ENCODE measurements around the gene IGSF23. TPM values are rescaled to one million over a fixed set of nuclear protein-coding genes. Genes with fewer than 3 reads are reported as not detected.

Gene IGSF23
- total RNA-seq, 1 donor from 2014 or later: not detected

GRCh38 chr19:44617110-44617880 is 3.9 kb downstream of the IGSF23 start:
- intact Hi-C loops (cut with DNase I): no loop called here
- no peak for DNase-seq (ENCODE audit: low spot score in 2 of 2)
- Histone ChIP-seq H3K27ac (no peak overlapping the region), H3K36me3 (no peaks in the 10 kb centered on the region), H3K9me3 (no peaks in the 10 kb centered on the region), H3K4me1 (no peaks in the 10 kb centered on the region), H3K4me3 (no peak overlapping the region), H3K27me3 (no peaks in the 10 kb centered on the region)
- no peak for TF ChIP-seq CTCF (IDR thresholded peaks at IDR 0.05)

GRCh38 chr19:44618640-44619357 is 5.4 kb downstream of the IGSF23 start:
- Histone ChIP-seq H3K9me3 (no peaks in the 10 kb centered on the region), H3K27ac (no peak overlapping the region), H3K27me3 (no peaks in the 10 kb centered on the region), H3K36me3 (no peaks in the 10 kb centered on the region), H3K4me3 (no peak overlapping the region), H3K4me1 (no peaks in the 10 kb centered on the region)
- intact Hi-C loops (cut with DNase I): no loop called here
- no peak for TF ChIP-seq CTCF (IDR thresholded peaks at IDR 0.05)
- DNase-seq (ENCODE audit: low spot score in 2 of 2): no peak

- H3K9me3 ChIP-seq: no peaks in the 10 kb centered on the region
- H3K4me3 ChIP-seq: no peak overlapping the region
- no peaks in the 10 kb centered on the region for H3K36me3 ChIP-seq
- H3K27me3 ChIP-seq: no peaks in the 10 kb centered on the region
- no peak overlapping the region for H3K27ac ChIP-seq
- intact Hi-C loops (cut with DNase I): no loop called here
- no peak for TF ChIP-seq CTCF (IDR thresholded peaks at IDR 0.05)
- DNase-seq (ENCODE audit: low spot score in 2 of 2): no peak
- H3K4me1 ChIP-seq: no peaks in the 10 kb centered on the region
Observed at GRCh38 chr19:44620667-44621066, 7.3 kb downstream of the IGSF23 start.

- intact Hi-C loops (cut with DNase I): no loop called here
- no peak for TF ChIP-seq CTCF (IDR thresholded peaks at IDR 0.05)
- Histone ChIP-seq H3K4me1 (peaks cover 0 to 3% of the 10 kb centered on the region in 2 donors), H3K9me3 (no peaks in the 10 kb centered on the region), H3K36me3 (no peaks in the 10 kb centered on the region), H3K4me3 (no peak overlapping the region), H3K27ac (no peak overlapping the region), H3K27me3 (no peaks in the 10 kb centered on the region)
- DNase-seq (ENCODE audit: low spot score in 2 of 2): no peak
Observed at GRCh38 chr19:44621367-44621766, 8.0 kb downstream of the IGSF23 start.

GRCh38 chr19:44623080-44623479 is 9.7 kb downstream of the IGSF23 start:
- intact Hi-C loops (cut with DNase I): no loop called here
- H3K36me3 ChIP-seq: no peaks in the 10 kb centered on the region
- no peak overlapping the region for H3K27ac ChIP-seq
- no peaks in the 10 kb centered on the region for H3K9me3 ChIP-seq
- H3K4me1 ChIP-seq: peaks cover 0 to 3% of the 10 kb centered on the region in 2 donors
- no peak overlapping the region for H3K4me3 ChIP-seq
- no peaks in the 10 kb centered on the region for H3K27me3 ChIP-seq
- no peak for TF ChIP-seq CTCF (IDR thresholded peaks at IDR 0.05)
- DNase-seq (ENCODE audit: low spot score in 2 of 2): no peak
